ENCODE measurements around the gene CAPN12.

CAPN12 gene

DNA sequence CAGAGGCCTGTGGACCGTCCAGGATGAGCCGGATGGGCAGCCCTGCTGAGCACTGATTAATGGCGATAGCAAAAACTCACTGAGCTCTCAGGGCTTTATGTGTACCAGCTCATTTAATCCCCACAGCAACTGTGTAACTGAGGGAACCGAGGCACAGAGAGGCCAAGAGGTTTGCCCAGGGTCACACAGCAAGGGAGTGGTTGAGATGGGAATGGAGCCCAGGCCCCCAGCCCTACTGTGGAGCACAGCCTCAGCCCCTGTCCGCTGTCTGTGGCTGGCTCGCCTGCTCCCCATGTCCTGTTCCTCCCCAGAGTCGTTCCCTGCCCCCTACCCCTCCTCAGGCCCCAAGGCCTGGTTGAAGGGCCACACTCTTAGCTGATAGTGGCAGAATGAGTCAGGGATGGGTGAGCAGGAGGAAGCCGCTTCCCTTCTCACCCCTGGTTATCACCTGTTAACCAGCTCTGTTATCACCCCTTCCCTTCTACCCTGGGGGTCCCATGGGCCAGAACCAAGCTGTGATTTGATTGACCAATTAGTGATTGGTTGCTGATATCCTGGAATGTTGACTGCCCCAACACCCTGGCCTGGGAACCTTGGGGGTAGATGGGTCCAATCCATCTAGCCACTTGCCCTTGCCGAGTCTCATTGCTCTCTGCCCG, 21.2 kb downstream of the CAPN12 start:
- TF ChIP-seq GATA2 (IDR thresholded peaks at IDR 0.05; ENCODE audit: low read depth, low read length): no peak
- no peak for TF ChIP-seq GATA3 (IDR thresholded peaks at IDR 0.05; ENCODE audit: low read depth, low read length)

GRCh38 chr19:38721979-38722773, 22.1 kb downstream of the CAPN12 start:
- no peak for TF ChIP-seq GATA3 (IDR thresholded peaks at IDR 0.05; ENCODE audit: low read depth, low read length)
- no peak for TF ChIP-seq GATA2 (IDR thresholded peaks at IDR 0.05; ENCODE audit: low read depth, low read length)

DNA sequence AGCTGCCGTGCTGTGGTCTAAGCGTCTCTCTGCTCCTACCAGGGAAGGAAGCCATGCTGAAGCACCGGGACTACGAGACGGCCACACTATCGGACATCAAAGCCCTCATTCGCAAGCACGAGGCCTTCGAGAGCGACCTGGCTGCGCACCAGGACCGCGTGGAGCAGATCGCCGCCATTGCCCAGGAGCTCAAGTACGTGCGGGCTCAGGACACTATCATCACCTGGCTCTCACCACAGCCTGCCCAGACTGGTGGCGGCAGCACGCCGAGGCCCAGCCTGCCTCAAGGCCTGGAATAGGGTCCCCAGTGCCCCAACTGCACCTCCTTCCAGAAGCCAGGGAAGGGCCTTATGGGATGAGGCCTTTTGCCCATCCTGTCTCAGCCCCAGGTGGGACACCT, 22.8 kb downstream of the CAPN12 start:
- TF ChIP-seq GATA2 (IDR thresholded peaks at IDR 0.05; ENCODE audit: low read depth, low read length): no peak
- TF ChIP-seq GATA3 (IDR thresholded peaks at IDR 0.05; ENCODE audit: low read depth, low read length): no peak

DNA sequence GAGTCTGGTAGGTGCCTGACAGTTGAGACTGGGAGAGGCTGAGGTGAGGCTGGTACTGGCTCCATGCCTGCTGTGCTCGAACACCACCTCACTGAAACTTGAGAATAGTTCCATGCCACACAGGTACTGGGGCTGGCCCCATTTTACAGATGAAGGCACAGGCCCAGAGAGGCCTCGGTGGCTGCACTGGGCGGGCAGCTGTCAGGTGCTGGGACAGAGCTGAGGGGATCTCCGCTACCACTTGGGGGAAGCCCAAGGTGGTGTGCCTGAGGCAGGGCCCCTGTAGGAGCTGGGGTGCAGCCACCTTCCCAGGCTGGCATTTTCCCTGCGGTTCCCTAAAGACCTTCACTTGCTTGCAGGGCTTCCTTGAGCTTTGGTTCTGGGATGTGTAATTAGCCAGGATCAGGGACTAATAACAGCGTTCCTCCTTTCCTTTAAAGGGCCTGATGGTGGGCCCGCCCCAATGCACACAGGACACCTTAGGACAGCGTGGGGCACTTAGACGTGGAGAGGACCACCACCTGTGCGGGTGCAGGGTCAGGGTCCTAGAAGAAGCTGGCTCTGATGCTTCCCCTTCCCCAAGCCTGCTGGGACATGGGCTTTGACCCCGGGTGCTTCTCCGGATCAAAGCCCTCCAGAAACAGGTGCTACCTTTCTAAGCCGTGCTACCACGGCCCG, 23.6 kb downstream of the CAPN12 start:
- TF ChIP-seq GATA3 (IDR thresholded peaks at IDR 0.05; ENCODE audit: low read depth, low read length) (no peak), GATA2 (IDR thresholded peaks at IDR 0.05; ENCODE audit: low read depth, low read length) (no peak)

DNA sequence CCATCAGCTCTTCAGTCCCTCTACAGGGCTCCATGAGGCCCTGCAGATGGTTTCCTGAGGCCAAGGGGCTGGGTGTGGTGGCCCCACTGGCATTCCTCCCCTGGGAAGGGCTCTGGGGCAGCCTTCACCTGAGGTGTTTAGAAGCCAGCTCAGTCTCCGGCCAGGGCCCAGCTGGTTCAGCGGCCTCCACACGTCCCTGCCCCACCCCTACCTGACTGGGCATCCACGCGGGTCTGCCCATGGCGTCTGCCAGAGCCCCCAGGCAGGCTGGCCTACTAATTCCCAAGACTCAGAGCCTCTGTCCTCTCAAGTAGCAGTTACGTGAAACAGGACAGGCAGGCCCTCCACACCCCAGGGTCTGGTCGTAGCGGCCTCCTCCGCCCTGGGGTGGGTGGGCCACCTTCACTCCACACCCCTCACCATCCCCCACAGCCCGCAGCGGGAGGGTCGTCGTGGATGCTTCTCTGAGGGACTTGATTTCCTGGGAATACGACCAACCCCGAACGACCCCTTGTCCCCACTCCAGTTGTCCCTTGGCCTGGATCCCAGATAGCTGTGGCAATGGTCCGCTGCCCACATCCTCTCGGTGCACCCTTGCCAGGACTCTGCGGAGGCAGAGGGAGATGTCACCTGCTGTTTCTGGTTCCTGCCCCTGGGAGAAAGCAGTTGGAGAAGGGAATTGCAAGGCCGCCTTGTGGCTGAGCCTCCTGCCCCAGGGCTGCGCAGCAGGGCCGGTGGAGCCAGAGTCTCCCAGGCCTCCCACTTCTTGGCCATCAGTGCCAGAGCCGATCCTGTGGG, 24.3 kb downstream of the CAPN12 start:
- TF ChIP-seq GATA3 (IDR thresholded peaks at IDR 0.05; ENCODE audit: low read depth, low read length): no peak
- no peak for TF ChIP-seq GATA2 (IDR thresholded peaks at IDR 0.05; ENCODE audit: low read depth, low read length)

DNA sequence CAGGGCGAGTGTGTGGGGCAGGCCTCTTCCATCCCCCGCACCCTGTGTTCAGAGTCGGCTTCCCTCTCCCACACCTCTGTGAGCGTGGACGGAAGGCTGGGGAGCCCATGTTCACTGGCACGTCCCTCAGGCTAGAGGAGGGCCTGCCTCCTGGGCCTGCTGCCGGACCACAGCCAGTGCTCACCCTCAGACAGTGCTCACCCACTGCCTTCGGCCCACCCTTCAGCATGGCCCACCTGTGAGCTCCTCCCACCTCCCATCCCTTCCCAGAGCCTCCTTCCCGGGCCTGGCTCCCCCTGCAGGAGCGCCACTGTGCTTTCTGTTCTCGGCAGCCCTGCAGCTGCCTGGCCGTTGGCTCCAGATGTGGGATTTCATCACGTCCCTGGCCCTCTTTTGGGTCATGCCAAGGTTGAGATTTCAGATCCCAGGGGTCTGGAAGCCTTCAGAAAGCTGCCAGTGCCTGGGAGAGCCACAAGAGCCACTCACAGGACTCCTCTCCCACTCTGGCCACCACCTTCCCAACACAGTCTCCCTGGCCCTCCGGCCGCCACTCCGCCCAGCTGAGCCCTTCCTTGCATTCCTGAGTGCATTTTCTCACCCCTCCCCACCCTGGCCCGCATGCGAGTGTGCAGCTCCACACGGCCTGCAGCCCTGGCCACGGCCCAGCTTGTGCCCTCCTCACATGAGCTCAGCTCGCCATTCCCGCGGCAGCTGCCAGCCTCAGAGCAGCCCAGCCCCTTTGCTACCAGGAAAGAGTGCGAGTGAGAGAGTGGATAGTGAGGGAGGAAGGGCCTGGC, 25.3 kb downstream of the CAPN12 start:
- no peak for TF ChIP-seq GATA3 (IDR thresholded peaks at IDR 0.05; ENCODE audit: low read depth, low read length)
- TF ChIP-seq GATA2 (IDR thresholded peaks at IDR 0.05; ENCODE audit: low read depth, low read length): no peak

DNA sequence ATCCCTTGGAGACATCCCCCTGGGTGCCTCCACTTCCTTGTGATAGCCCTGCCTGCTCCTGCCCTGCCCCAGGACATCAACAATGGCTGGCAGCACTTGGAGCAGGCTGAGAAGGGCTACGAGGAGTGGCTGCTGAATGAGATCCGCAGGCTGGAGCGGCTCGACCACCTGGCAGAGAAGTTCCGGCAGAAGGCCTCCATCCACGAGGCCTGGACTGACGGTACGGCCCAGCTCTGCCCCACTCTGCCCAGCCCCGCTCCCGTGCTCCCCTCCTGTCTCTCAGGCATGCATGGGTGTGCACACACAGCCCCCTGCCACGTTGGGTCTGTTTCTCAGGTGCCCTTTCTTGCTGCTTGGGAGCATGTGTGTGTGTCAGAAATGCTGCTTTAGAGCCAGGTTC, 26.4 kb downstream of the CAPN12 start:
- no peak for TF ChIP-seq GATA3 (IDR thresholded peaks at IDR 0.05; ENCODE audit: low read depth, low read length)
- no peak for TF ChIP-seq GATA2 (IDR thresholded peaks at IDR 0.05; ENCODE audit: low read depth, low read length)

GRCh38 chr19:38717051-38717450, 27.2 kb downstream of the CAPN12 start:
- no peak for TF ChIP-seq GATA2 (IDR thresholded peaks at IDR 0.05; ENCODE audit: low read depth, low read length)
- no peak for TF ChIP-seq GATA3 (IDR thresholded peaks at IDR 0.05; ENCODE audit: low read depth, low read length)

DNA sequence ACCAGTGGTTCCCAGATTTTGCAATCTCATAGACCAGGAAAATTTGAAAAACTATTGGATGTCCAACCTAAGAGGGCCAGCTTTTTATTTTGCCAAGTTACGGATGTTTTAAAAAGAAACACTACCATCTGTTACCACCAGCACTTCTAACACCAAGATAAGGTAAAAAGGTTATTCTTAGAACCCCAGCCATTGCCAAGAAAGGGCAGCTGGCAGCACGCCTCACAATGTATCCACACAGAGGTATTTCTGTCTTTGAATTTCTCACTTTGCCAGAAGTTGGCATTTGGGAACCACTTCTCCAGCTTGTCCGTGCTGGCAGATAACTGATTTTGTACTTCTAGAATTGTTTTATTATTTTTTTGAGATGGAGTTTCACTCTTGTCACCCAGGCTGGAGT, 28.7 kb downstream of the CAPN12 start:
- TF ChIP-seq GATA2 (IDR thresholded peaks at IDR 0.05; ENCODE audit: low read depth, low read length): no peak
- TF ChIP-seq GATA3 (IDR thresholded peaks at IDR 0.05; ENCODE audit: low read depth, low read length): no peak

GRCh38 chr19:38714354-38714778, 29.9 kb downstream of the CAPN12 start:
- TF ChIP-seq GATA2 (IDR thresholded peaks at IDR 0.05; ENCODE audit: low read depth, low read length): no peak

DNA sequence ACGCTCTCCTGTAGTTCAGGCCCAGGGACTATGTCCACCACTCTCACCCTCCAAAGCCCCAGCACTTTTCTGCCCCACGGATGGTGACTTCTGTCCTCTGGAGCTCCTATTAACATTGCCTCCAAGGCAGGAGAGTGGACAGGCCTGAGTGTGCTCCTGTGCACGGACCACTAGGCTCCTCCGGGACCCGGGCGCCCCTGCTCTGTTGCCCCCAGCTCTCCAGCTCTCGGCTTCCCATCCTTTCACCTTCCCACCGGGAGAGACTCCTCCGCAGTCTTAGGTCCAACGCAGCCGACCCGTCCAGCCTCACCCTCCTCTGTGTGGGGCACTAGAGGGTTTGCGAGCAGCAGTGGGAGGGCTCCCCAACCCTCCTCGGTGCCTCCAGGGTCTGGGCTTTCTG, 30.4 kb downstream of the CAPN12 start:
- no peak for TF ChIP-seq GATA2 (IDR thresholded peaks at IDR 0.05; ENCODE audit: low read depth, low read length)
- TF ChIP-seq GATA3 (IDR thresholded peaks at IDR 0.05; ENCODE audit: low read depth, low read length): no peak

DNA sequence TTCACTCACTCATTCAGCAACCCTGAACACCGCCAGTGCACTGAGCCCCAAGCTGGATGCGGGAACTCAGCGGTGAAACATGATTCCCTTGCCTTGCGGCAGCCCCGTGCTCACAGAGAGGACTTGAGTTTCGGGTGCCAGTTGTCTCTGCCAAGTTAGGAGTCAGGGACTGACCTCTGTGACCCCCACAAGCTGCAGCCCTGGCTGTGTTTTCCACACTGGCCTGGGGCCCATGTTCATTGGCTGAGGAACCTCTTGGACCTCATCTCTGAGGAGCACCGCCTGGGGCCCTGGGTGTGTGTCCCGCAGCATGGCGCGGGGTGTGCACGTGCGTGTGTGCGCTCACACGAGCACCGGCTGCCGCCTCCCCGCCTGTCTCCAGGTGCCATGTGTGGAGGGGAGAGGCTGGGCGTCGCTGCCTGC, 31.0 kb downstream of the CAPN12 start:
- TF ChIP-seq GATA2 (IDR thresholded peaks at IDR 0.05; ENCODE audit: low read depth, low read length) (no peak), GATA3 (IDR thresholded peaks at IDR 0.05; ENCODE audit: low read depth, low read length) (no peak)

- TF ChIP-seq GATA3 (IDR thresholded peaks at IDR 0.05; ENCODE audit: low read depth, low read length) (no peak), GATA2 (IDR thresholded peaks at IDR 0.05; ENCODE audit: low read depth, low read length) (no peak)
Measured at GRCh38 chr19:38712161-38712748, 32.0 kb downstream of the CAPN12 start.

All from SH-SY5Y (cell line).